ENCODE data around the gene SCP2.
A peak's percentile ranks its signal among the peaks of the same experiment; 100 is the strongest.

The SCP2 gene

GRCh38 chr1:52915855-52916220, 11.2 kb upstream of the SCP2 start:
- Histone ChIP-seq H3K9me3 (ENCODE audit: control insufficient read depth in 5 of 5, low read length in 5 of 5) (no peaks in the 10 kb centered on the region), H3K27ac (ENCODE audit: low read depth, low read length) (no peak overlapping the region), H3K27me3 (ENCODE audit: control insufficient read depth in 5 of 5, insufficient read depth in 4 of 5, low read length in 5 of 5) (no peaks in the 10 kb centered on the region), H3K4me1 (ENCODE audit: control insufficient read depth in 5 of 5, insufficient read depth in 5 of 5, low read length in 5 of 5) (peaks cover 9 to 64% (median 35%) of the 10 kb centered on the region in 5 donors), H3K9ac (ENCODE audit: low read length in 5 of 5) (no peak overlapping the region), H3K36me3 (ENCODE audit: control insufficient read depth in 5 of 5, insufficient read depth in 5 of 5, low read length in 5 of 5) (peaks cover 0 to 7% (median 3%) of the 10 kb centered on the region in 5 donors), H3K4me3 (ENCODE audit: low read depth in 1 of 5, low read length in 5 of 5) (no peak overlapping the region)

GRCh38 chr1:52916241-52916975, 10.7 kb upstream of the SCP2 start:
- Histone ChIP-seq H3K4me3 (ENCODE audit: low read depth in 1 of 5, low read length in 5 of 5) (no peak overlapping the region), H3K4me1 (ENCODE audit: control insufficient read depth in 5 of 5, insufficient read depth in 5 of 5, low read length in 5 of 5) (peaks cover 9 to 67% (median 41%) of the 10 kb centered on the region in 5 donors), H3K27ac (ENCODE audit: low read depth, low read length) (peak overlapping the region; percentile 17)

GRCh38 chr1:52917156-52917555, 9.9 kb upstream of the SCP2 start:
- Histone ChIP-seq H3K36me3 (ENCODE audit: control insufficient read depth in 5 of 5, insufficient read depth in 5 of 5, low read length in 5 of 5) (peaks cover 0 to 7% (median 0%) of the 10 kb centered on the region in 5 donors), H3K9me3 (ENCODE audit: control insufficient read depth in 5 of 5, low read length in 5 of 5) (no peaks in the 10 kb centered on the region), H3K9ac (ENCODE audit: low read length in 5 of 5) (no peak overlapping the region), H3K27me3 (ENCODE audit: control insufficient read depth in 5 of 5, insufficient read depth in 4 of 5, low read length in 5 of 5) (no peaks in the 10 kb centered on the region), H3K4me3 (ENCODE audit: low read depth in 1 of 5, low read length in 5 of 5) (no peak overlapping the region), H3K27ac (ENCODE audit: low read depth, low read length) (peak overlapping the region; percentile 17), H3K4me1 (ENCODE audit: control insufficient read depth in 5 of 5, insufficient read depth in 5 of 5, low read length in 5 of 5) (peaks cover 9 to 67% (median 47%) of the 10 kb centered on the region in 5 donors)

More at GRCh38 chr1:52916241-52916975, 10.7 kb upstream of the SCP2 start:
- no peaks in the 10 kb centered on the region for H3K27me3 ChIP-seq (ENCODE audit: control insufficient read depth in 5 of 5, insufficient read depth in 4 of 5, low read length in 5 of 5)
- no peaks in the 10 kb centered on the region for H3K9me3 ChIP-seq (ENCODE audit: control insufficient read depth in 5 of 5, low read length in 5 of 5)
- peaks cover 0 to 7% (median 3%) of the 10 kb centered on the region in 5 donors for H3K36me3 ChIP-seq (ENCODE audit: control insufficient read depth in 5 of 5, insufficient read depth in 5 of 5, low read length in 5 of 5)
- H3K9ac ChIP-seq (ENCODE audit: low read length in 5 of 5) = no peak overlapping the region

GRCh38 chr1:52917581-52917980, 9.5 kb upstream of the SCP2 start:
- Histone ChIP-seq H3K4me1 (ENCODE audit: control insufficient read depth in 5 of 5, insufficient read depth in 5 of 5, low read length in 5 of 5) (peaks cover 9 to 67% (median 47%) of the 10 kb centered on the region in 5 donors), H3K9ac (ENCODE audit: low read length in 5 of 5) (no peak overlapping the region), H3K9me3 (ENCODE audit: control insufficient read depth in 5 of 5, low read length in 5 of 5) (no peaks in the 10 kb centered on the region), H3K27me3 (ENCODE audit: control insufficient read depth in 5 of 5, insufficient read depth in 4 of 5, low read length in 5 of 5) (no peaks in the 10 kb centered on the region), H3K27ac (ENCODE audit: low read depth, low read length) (peak overlapping the region; percentile 17), H3K36me3 (ENCODE audit: control insufficient read depth in 5 of 5, insufficient read depth in 5 of 5, low read length in 5 of 5) (peaks cover 0 to 7% (median 0%) of the 10 kb centered on the region in 5 donors), H3K4me3 (ENCODE audit: low read depth in 1 of 5, low read length in 5 of 5) (no peak overlapping the region)

GRCh38 chr1:52918201-52918600, 8.9 kb upstream of the SCP2 start:
- H3K4me3 ChIP-seq (ENCODE audit: low read depth in 1 of 5, low read length in 5 of 5) = no peak overlapping the region
- H3K27me3 ChIP-seq (ENCODE audit: control insufficient read depth in 5 of 5, insufficient read depth in 4 of 5, low read length in 5 of 5) = no peaks in the 10 kb centered on the region
- H3K4me1 ChIP-seq (ENCODE audit: control insufficient read depth in 5 of 5, insufficient read depth in 5 of 5, low read length in 5 of 5) = peaks cover 9 to 63% (median 47%) of the 10 kb centered on the region in 5 donors
- H3K9me3 ChIP-seq (ENCODE audit: control insufficient read depth in 5 of 5, low read length in 5 of 5) = no peaks in the 10 kb centered on the region
- H3K36me3 ChIP-seq (ENCODE audit: control insufficient read depth in 5 of 5, insufficient read depth in 5 of 5, low read length in 5 of 5) = peaks cover 0 to 5% (median 0%) of the 10 kb centered on the region in 5 donors
- no peak overlapping the region for H3K9ac ChIP-seq (ENCODE audit: low read length in 5 of 5)
- no peak overlapping the region for H3K27ac ChIP-seq (ENCODE audit: low read depth, low read length)

GRCh38 chr1:52919051-52919722, 7.9 kb upstream of the SCP2 start:
- Histone ChIP-seq H3K27me3 (ENCODE audit: control insufficient read depth in 5 of 5, insufficient read depth in 4 of 5, low read length in 5 of 5) (no peaks in the 10 kb centered on the region), H3K4me1 (ENCODE audit: control insufficient read depth in 5 of 5, insufficient read depth in 5 of 5, low read length in 5 of 5) (peaks cover 9 to 53% (median 44%) of the 10 kb centered on the region in 5 donors), H3K36me3 (ENCODE audit: control insufficient read depth in 5 of 5, insufficient read depth in 5 of 5, low read length in 5 of 5) (no peaks in the 10 kb centered on the region), H3K27ac (ENCODE audit: low read depth, low read length) (no peak overlapping the region), H3K9ac (ENCODE audit: low read length in 5 of 5) (no peak overlapping the region), H3K4me3 (ENCODE audit: low read depth in 1 of 5, low read length in 5 of 5) (no peak overlapping the region), H3K9me3 (ENCODE audit: control insufficient read depth in 5 of 5, low read length in 5 of 5) (no peaks in the 10 kb centered on the region)

- no peak overlapping the region for H3K9ac ChIP-seq (ENCODE audit: low read length in 5 of 5)
- H3K36me3 ChIP-seq (ENCODE audit: control insufficient read depth in 5 of 5, insufficient read depth in 5 of 5, low read length in 5 of 5) = no peaks in the 10 kb centered on the region
- H3K27me3 ChIP-seq (ENCODE audit: control insufficient read depth in 5 of 5, insufficient read depth in 4 of 5, low read length in 5 of 5) = no peaks in the 10 kb centered on the region
- H3K4me3 ChIP-seq (ENCODE audit: low read depth in 1 of 5, low read length in 5 of 5) = no peak overlapping the region
- H3K4me1 ChIP-seq (ENCODE audit: control insufficient read depth in 5 of 5, insufficient read depth in 5 of 5, low read length in 5 of 5) = peaks cover 9 to 46% (median 37%) of the 10 kb centered on the region in 5 donors
- H3K9me3 ChIP-seq (ENCODE audit: control insufficient read depth in 5 of 5, low read length in 5 of 5) = no peaks in the 10 kb centered on the region
- H3K27ac ChIP-seq (ENCODE audit: low read depth, low read length) = no peak overlapping the region
Measured at GRCh38 chr1:52919723-52920483, 7.2 kb upstream of the SCP2 start.

- Histone ChIP-seq H3K9me3 (ENCODE audit: control insufficient read depth in 5 of 5, low read length in 5 of 5) (no peaks in the 10 kb centered on the region), H3K9ac (ENCODE audit: low read length in 5 of 5) (peak overlapping the region in 4 of 5 donors; percentile 70 to 86 (median 77)), H3K4me1 (ENCODE audit: control insufficient read depth in 5 of 5, insufficient read depth in 5 of 5, low read length in 5 of 5) (peaks cover 4 to 43% (median 35%) of the 10 kb centered on the region in 5 donors), H3K27me3 (ENCODE audit: control insufficient read depth in 5 of 5, insufficient read depth in 4 of 5, low read length in 5 of 5) (no peaks in the 10 kb centered on the region), H3K4me3 (ENCODE audit: low read depth in 1 of 5, low read length in 5 of 5) (peak overlapping the region; percentile 73 to 86 (median 76)), H3K36me3 (ENCODE audit: control insufficient read depth in 5 of 5, insufficient read depth in 5 of 5, low read length in 5 of 5) (no peaks in the 10 kb centered on the region), H3K27ac (ENCODE audit: low read depth, low read length) (peak overlapping the region; percentile 76)
Measured at GRCh38 chr1:52920791-52921291, 6.2 kb upstream of the SCP2 start.

GRCh38 chr1:52925571-52926005, 1.5 kb upstream of the SCP2 start:
- Histone ChIP-seq H3K27me3 (ENCODE audit: control insufficient read depth in 5 of 5, insufficient read depth in 4 of 5, low read length in 5 of 5) (no peaks in the 10 kb centered on the region), H3K9ac (ENCODE audit: low read length in 5 of 5) (peak overlapping the region in 1 of 5 donors; percentile 35), H3K27ac (ENCODE audit: low read depth, low read length) (peak overlapping the region; percentile 52), H3K4me3 (ENCODE audit: low read depth in 1 of 5, low read length in 5 of 5) (peak overlapping the region in 2 of 5 donors; percentile 29 to 50), H3K9me3 (ENCODE audit: control insufficient read depth in 5 of 5, low read length in 5 of 5) (no peaks in the 10 kb centered on the region), H3K4me1 (ENCODE audit: control insufficient read depth in 5 of 5, insufficient read depth in 5 of 5, low read length in 5 of 5) (peaks cover 4 to 51% (median 38%) of the 10 kb centered on the region in 5 donors), H3K36me3 (ENCODE audit: control insufficient read depth in 5 of 5, insufficient read depth in 5 of 5, low read length in 5 of 5) (no peaks in the 10 kb centered on the region)
